Esophagus squamous epithelium (tissue), 4 donors: ENCODE measurements around the gene PTTG1.

Source experiments
- CTCF ChIP-seq, 6 experiments: fragments of 450-650 bp in 4 of 6; fragments of 200-600 bp in 2 of 6; sonication (generic) in 2 of 6; IDR thresholded peaks; one replicate each; pipeline ENCODE4 v1.5.1; 2016 to 2019; ENCODE audit warnings: antibody characterized with exemption in 6 of 6, mild to moderate bottlenecking in 4 of 6, moderate library complexity in 4 of 6
- POLR2A ChIP-seq, 4 donors: fragments of 450-650 bp; IDR thresholded peaks; one replicate each; pipeline ENCODE4 v1.6.1; 2017; ENCODE audit warnings: antibody characterized with exemption in 4 of 4, mild to moderate bottlenecking in 4 of 4, moderate library complexity in 3 of 4

GRCh38 chr5:160463740-160464465, 42.2 kb downstream of the PTTG1 start:
- no peak for TF ChIP-seq CTCF (IDR thresholded peaks at IDR 0.05)
- TF ChIP-seq POLR2A (IDR thresholded peaks at IDR 0.05): no peak
